ENCODE data around the gene RER1.

- TF ChIP-seq CTCF (IDR thresholded peaks at IDR 0.05) (no peak), POLR2A (IDR thresholded peaks at IDR 0.05) (no peak)
These were observed 38.3 kb downstream of the RER1 start for GRCh38 chr1:2429780-2430591.
